ENCODE results near the gene STK11.

STK11 gene

DNA sequence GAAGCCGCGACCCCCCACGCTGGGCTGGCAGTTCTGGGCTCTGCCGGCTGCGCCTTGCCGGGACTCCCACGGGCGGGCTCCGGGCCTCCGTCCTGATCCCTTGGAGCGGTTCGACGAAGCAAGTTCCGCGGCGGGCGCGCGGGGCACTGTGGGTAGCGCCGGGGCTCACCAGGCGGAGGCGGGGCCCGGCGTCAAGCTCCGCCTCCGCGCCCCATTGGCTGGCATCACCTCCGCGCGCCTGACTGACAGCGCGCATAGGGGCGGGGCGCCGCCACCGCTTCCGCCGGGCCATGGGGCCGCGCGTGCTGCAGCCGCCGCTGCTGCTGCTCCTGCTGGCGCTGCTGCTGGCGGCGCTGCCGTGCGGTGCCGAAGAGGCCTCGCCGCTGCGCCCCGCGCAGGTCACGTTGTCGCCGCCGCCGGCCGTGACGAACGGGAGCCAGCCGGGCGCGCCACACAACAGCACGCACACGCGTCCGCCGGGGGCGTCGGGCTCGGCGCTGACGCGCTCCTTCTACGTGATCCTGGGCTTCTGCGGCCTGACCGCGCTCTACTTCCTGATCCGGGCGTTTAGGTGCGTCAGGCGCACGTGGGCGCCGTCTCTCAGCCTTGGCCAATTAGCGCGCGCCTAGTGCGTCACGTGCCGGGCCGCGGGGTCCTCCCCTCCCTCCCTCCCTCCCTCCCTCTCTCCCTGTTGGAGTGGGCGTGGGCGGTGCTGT, 69.8 kb downstream of the STK11 start, which contains the start of gene FAM174C:
TSS of gene FAM174C (plus strand) at position 271 of the 716 bp plus-strand sequence. CDS start at position 291, 20 bp downstream.
- peak; percentile 85 to 94 for DNase-seq

GRCh38 chr19:1275976-1276627, 70.5 kb downstream of the STK11 start:
- no peak for DNase-seq

GRCh38 chr19:1276628-1277022, 71.0 kb downstream of the STK11 start:
- no peak for DNase-seq

GRCh38 chr19:1277061-1277460, 71.5 kb downstream of the STK11 start:
- DNase-seq = no peak
